GM12891 (cell line): Measurements from ENCODE around the gene PSMB4.
"Not testable (repeated sequence)": the region's sequence is repeated elsewhere in the genome, so short reads cannot be mapped to it uniquely, and the experiment has no call there.

Experiments
- POLR2A ChIP-seq: IDR thresholded peaks from 2 replicates; pipeline ENCODE4 v1.6.1; 2011; ENCODE audit warnings: low read depth, low read length, control low read depth
- TAF1 ChIP-seq: IDR thresholded peaks from 2 replicates; pipeline ENCODE4 v1.6.1; 2011; ENCODE audit warnings: low read depth, low read length, control low read depth

DNA sequence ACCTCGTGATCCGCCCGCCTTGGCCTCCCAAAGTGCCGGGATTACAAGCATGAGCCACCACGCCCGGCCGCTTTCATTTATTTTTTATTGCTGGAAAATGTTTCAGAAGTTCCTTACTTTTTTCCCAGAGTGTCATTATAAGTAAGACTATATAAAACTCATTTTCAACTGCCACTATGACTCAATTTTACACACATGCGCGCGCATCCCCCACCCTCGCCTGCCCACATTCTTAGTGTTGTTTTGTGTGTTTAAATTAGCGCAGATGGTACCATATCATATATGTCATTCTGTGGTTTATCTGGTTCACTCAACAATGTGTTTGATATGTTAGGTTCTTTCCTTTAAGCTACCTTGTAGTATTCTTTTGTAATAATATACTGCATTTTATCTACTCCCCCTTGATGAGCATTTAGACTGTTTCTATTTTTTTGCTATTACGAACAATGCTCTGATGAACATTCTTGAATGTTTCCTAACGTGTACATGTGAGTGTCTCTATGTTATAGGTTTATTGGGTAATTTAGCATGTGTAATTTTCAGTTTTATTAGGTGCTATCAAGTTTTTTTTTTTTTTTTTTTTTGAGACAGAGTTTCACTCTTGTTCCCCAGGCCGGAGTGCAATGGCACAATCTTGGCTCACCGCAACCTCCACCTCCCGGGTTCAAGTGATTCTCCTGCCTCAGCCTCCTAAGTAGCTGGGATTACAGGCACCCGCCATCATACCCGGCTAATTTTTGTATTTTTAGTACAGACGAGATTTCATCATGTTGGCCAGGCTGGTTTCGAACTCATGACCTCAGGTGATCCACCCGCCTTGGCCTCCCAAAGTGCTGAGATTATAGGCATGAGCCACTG, 8.9 kb upstream of the PSMB4 start:
- TF ChIP-seq POLR2A, TAF1: not testable (repeated sequence)
